Activated B cell treated with CpG ODN at 0.5 μM for 24 hours (primary cell): ENCODE data around the gene SV2B. TPM values are rescaled to one million over a fixed set of nuclear protein-coding genes. Genes with fewer than 3 reads are reported as not detected.

Experiments used
- ATAC-seq: fragments of 200-7000 bp; cut with Tn5 transposase; one replicate; pipeline ENCODE4 v1.10.0; 2021; ENCODE audit warnings: low read depth, mild to moderate bottlenecking, moderate library complexity
- CTCF ChIA-PET: fragments of 350-600 bp; sonication (Branson Sonifier 250); formaldehyde crosslinking; loops from one replicate; lab custom pipeline; 2021; ENCODE audit warnings: antibody characterized with exemption; lab: Charles Lee
- POLR2A ChIA-PET: fragments of 350-600 bp; sonication (Branson Sonifier 250); formaldehyde crosslinking; loops from one replicate; lab custom pipeline; 2021; ENCODE audit warnings: antibody characterized with exemption; lab: Charles Lee
- DNase-seq: peaks from one replicate; pipeline ENCODE4 v3.0.0; 2022
- H3K27ac Mint-ChIP-seq: one replicate; pipeline ENCODE4 v1.8.0; 2020; ENCODE audit warnings: mixed read lengths
- H3K27me3 Mint-ChIP-seq: one replicate; pipeline ENCODE4 v1.8.0; 2021; ENCODE audit warnings: mixed read lengths
- H3K36me3 Mint-ChIP-seq: one replicate; pipeline ENCODE4 v1.8.0; 2021; ENCODE audit warnings: low read depth, mixed read lengths
- H3K4me1 Mint-ChIP-seq: one replicate; pipeline ENCODE4 v1.8.0; 2021; ENCODE audit warnings: mixed read lengths
- H3K4me3 Mint-ChIP-seq: one replicate; pipeline ENCODE4 v1.8.0; 2020; ENCODE audit warnings: mild to moderate bottlenecking, mixed read lengths
- H3K9me3 Mint-ChIP-seq: one replicate; pipeline ENCODE4 v1.8.0; 2020; ENCODE audit warnings: mixed read lengths
- CTCF ChIP-seq: fragments of 200-600 bp; IDR thresholded peaks from one replicate; pipeline ENCODE4 v1.8.0; 2022; ENCODE audit warnings: antibody characterized with exemption, mild to moderate bottlenecking
- intact Hi-C: fragments of 100-400 bp; cut with micrococcal nuclease; formaldehyde crosslinking; loops from one replicate; pipeline ENCODE4 v1.15.1; 2024
- total RNA-seq: library from RNA; stranded (reverse); gene quantifications from 2 replicates; pipeline ENCODE4 v1.2.3, GENCODE V29; 2022

The SV2B gene
- total RNA-seq, 1 donor from 2014 or later = not detected

GRCh38 chr15:91192285-91192684, 92.2 kb downstream of the SV2B start:
- ChIA-PET POLR2A (no interaction called here), CTCF (no interaction called here)
- TF ChIP-seq CTCF = no peak
- no peaks in the 10 kb centered on the region for H3K36me3 Mint-ChIP-seq
- DNase-seq (no peak), ATAC-seq (no peak)
- no peak overlapping the region for H3K27ac Mint-ChIP-seq
- H3K4me3 Mint-ChIP-seq = no peak overlapping the region
- H3K9me3 Mint-ChIP-seq = no peaks in the 10 kb centered on the region
- H3K4me1 Mint-ChIP-seq = no peaks in the 10 kb centered on the region
- intact Hi-C loops = no loop called here
- H3K27me3 Mint-ChIP-seq = peaks cover 15% of the 10 kb centered on the region

DNA sequence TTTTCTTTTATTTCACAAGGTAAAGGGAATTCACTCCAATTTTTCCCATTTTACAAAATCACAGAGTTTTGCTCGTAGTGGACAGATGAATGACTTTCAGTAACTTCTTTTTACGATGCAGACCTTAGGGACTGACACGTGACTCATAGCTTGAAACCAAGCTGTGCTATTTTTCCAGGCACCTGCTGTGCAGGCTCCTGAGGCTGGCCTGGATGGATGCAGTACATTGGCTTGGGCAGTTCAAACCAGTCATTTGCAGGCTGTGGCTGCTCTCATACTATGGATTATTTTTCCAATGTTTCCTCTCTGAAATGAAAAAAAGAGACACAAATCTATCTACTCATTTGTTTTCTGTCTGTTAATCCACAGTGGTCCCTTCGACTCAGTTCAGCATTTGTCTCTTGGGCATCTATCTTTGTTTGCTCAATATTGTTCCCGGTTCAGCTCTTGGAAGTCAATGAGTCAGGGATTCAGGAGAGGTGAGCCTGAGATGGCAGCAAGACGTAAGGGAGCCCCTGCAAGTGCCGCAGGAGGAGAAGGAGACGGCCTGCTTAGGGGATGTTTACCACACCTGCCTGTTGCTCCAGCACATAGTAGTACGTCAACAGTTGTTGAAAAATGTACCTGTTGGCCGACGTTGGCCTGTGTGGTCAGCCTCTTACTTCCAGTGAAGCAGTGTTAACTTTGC, 92.8 kb downstream of the SV2B start:
- H3K27me3 Mint-ChIP-seq = peaks cover 15% of the 10 kb centered on the region
- DNase-seq (no peak), ATAC-seq (no peak)
- no peak overlapping the region for H3K4me3 Mint-ChIP-seq
- intact Hi-C loops = no loop called here
- no peak for TF ChIP-seq CTCF
- ChIA-PET CTCF (no interaction called here), POLR2A (no interaction called here)
- no peaks in the 10 kb centered on the region for H3K9me3 Mint-ChIP-seq
- no peaks in the 10 kb centered on the region for H3K36me3 Mint-ChIP-seq
- no peak overlapping the region for H3K27ac Mint-ChIP-seq
- H3K4me1 Mint-ChIP-seq = no peaks in the 10 kb centered on the region

GRCh38 chr15:91193378-91193720, 93.3 kb downstream of the SV2B start:
- ChIA-PET POLR2A (no interaction called here), CTCF (no interaction called here)
- no peak for ATAC-seq
- Mint-ChIP-seq H3K27me3 (peaks cover 15% of the 10 kb centered on the region), H3K36me3 (no peaks in the 10 kb centered on the region), H3K4me1 (no peaks in the 10 kb centered on the region), H3K27ac (no peak overlapping the region), H3K4me3 (no peak overlapping the region), H3K9me3 (no peaks in the 10 kb centered on the region)
- TF ChIP-seq CTCF = no peak
- no peak for DNase-seq
- intact Hi-C loops = no loop called here

DNA sequence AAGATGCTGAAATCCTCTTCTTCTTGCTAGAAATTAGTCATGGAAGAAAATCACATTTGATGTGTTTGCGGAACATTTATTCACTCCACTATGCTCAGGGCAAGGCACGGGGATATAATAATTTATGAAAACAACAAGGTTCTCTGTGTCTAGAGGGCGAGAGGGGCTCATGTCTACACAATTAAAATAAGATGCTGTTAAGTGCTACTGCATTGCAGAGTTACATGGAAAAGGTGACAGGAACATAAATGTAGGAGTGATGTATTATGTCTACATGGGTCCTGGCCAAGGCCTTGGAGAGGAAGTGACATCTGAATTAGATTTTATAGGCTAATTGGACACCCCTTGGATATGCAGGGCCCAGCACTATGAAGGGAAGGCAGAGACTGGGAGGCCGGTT, 96.1 kb downstream of the SV2B start:
- H3K4me3 Mint-ChIP-seq = no peak overlapping the region
- no peak overlapping the region for H3K27ac Mint-ChIP-seq
- H3K36me3 Mint-ChIP-seq = no peaks in the 10 kb centered on the region
- ATAC-seq (no peak), DNase-seq (no peak)
- CTCF ChIA-PET = no interaction called here
- intact Hi-C loops = no loop called here
- no peak for TF ChIP-seq CTCF
- peaks cover 17% of the 10 kb centered on the region for H3K27me3 Mint-ChIP-seq
- no peaks in the 10 kb centered on the region for H3K4me1 Mint-ChIP-seq
- POLR2A ChIA-PET = no interaction called here
- no peaks in the 10 kb centered on the region for H3K9me3 Mint-ChIP-seq

GRCh38 chr15:91196768-91197167, 96.7 kb downstream of the SV2B start:
- no peak for DNase-seq
- TF ChIP-seq CTCF = no peak
- intact Hi-C loops = no loop called here

More at GRCh38 chr15:91196768-91197167, 96.7 kb downstream of the SV2B start:
- Mint-ChIP-seq H3K9me3 (no peaks in the 10 kb centered on the region), H3K4me3 (no peak overlapping the region), H3K27ac (no peak overlapping the region), H3K4me1 (no peaks in the 10 kb centered on the region), H3K36me3 (no peaks in the 10 kb centered on the region), H3K27me3 (peaks cover 17% of the 10 kb centered on the region)
- ChIA-PET POLR2A (no interaction called here), CTCF (no interaction called here)
- no peak for ATAC-seq
